Uterus (tissue), 4 donors: ENCODE data around the gene TRAF4. TPM values are rescaled to one million over a fixed set of nuclear protein-coding genes. Genes with fewer than 3 reads are reported as not detected.

ENCODE experiments used
- DNase-seq, 2 donors: peaks; one replicate each; pipeline ENCODE4 v3.0.0-alpha.2; 2019 to 2020
- H3K27ac ChIP-seq, 2 donors: fragments of 200-600 bp; sonication (generic); 1 replicate in 1 of 2; 2 replicates in 1 of 2; pipeline ENCODE4 v1.5.1; 2016 to 2018
- H3K27me3 ChIP-seq, 2 donors: fragments of 200-600 bp; sonication (generic); one replicate each; pipeline ENCODE4 v1.5.1; 2018 to 2019; ENCODE audit warnings: control low read depth in 1 of 2
- H3K36me3 ChIP-seq, 2 donors: fragments of 200-600 bp; sonication (generic); one replicate each; pipeline ENCODE4 v1.5.1; 2019; ENCODE audit warnings: control low read depth in 1 of 2
- H3K4me1 ChIP-seq, 2 donors: fragments of 200-600 bp; sonication (generic); one replicate each; pipeline ENCODE4 v1.5.1; 2018 to 2019; ENCODE audit warnings: control low read depth in 1 of 2
- H3K4me3 ChIP-seq, 2 donors: fragments of 200-600 bp; sonication (generic); 1 replicate in 1 of 2; 2 replicates in 1 of 2; pipeline ENCODE4 v1.5.1; 2018 to 2019; ENCODE audit warnings: mild to moderate bottlenecking in 1 of 2
- H3K9me3 ChIP-seq, 2 donors: fragments of 200-600 bp; sonication (generic); one replicate each; pipeline ENCODE4 v1.5.1; 2019; ENCODE audit warnings: control low read depth in 1 of 2
- POLR2A ChIP-seq, 2 donors: fragments of 450-650 bp; IDR thresholded peaks; one replicate each; pipeline ENCODE4 v1.6.1; 2016; ENCODE audit warnings: antibody characterized with exemption in 2 of 2, mild to moderate bottlenecking in 1 of 2, moderate library complexity in 1 of 2
- intact Hi-C: fragments of 100-400 bp; cut with DNase I; formaldehyde crosslinking; loops from one replicate; pipeline ENCODE4 v1.15.1; 2023; ENCODE audit warnings: low total_unique reads
- total RNA-seq, 4 donors: library from RNA; depleted of rRNA in 3 of 4; stranded (reverse); fragments of >200 nt in 3 of 4; gene quantifications; one replicate each; pipeline versions ENCODE4 v1.1.0 to v1.2.4, GENCODE V29; 2014 to 2023
- TF ChIP-seq, protein P1 (sequence below), 4 experiments: fragments of 200-600 bp in 2 of 4; fragments of 450-650 bp in 2 of 4; sonication (generic) in 2 of 4; IDR thresholded peaks; one replicate each; pipeline ENCODE4 v1.5.1; 2016 to 2019; ENCODE audit warnings: antibody characterized with exemption in 4 of 4, mild to moderate bottlenecking in 2 of 4, moderate library complexity in 1 of 4
- donor health status: DM: yes; HTN: yes; CAD: no.

TRAF4 gene
- total RNA-seq, 4 donors from 2014 or later, result under 0.01 to 22.4 (median 11.4) TPM

DNA sequence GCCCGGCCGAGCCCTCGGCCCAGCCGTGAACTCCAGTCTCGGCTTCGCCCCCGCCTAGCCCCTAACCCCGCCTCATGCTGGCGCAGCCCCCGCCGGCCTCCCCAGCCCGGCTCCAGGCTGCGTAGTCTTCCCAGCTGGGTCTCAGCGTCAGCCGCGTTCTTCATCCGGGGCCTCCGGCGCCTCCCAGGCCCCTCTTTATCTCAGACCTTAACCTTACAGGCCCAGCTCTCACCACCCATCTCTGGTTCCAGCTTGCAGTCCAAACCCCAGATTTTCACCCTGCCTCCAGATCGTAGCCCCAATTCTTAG lies 32.1 kb upstream of the TRAF4 start, which contains the start of gene PROCA1:
Gene PROCA1 (minus strand): TSS at position 166 of the 309 bp plus-strand sequence. CDS start 228 bp downstream, outside the sequence.
- no peak for DNase-seq
- intact Hi-C loops, result no loop called here
- H3K4me1 ChIP-seq, result no peaks in the 10 kb centered on the region
- no peaks in the 10 kb centered on the region for H3K27me3 ChIP-seq
- H3K27ac ChIP-seq, result peak within 1 kb of the TSS; percentile 84 to 93
- no peaks in the 10 kb centered on the region for H3K9me3 ChIP-seq
- H3K4me3 ChIP-seq, result peak within 1 kb of the TSS; percentile 47 to 65
- H3K36me3 ChIP-seq, result no peaks in the 10 kb centered on the region
- TF ChIP-seq, protein P1, sequence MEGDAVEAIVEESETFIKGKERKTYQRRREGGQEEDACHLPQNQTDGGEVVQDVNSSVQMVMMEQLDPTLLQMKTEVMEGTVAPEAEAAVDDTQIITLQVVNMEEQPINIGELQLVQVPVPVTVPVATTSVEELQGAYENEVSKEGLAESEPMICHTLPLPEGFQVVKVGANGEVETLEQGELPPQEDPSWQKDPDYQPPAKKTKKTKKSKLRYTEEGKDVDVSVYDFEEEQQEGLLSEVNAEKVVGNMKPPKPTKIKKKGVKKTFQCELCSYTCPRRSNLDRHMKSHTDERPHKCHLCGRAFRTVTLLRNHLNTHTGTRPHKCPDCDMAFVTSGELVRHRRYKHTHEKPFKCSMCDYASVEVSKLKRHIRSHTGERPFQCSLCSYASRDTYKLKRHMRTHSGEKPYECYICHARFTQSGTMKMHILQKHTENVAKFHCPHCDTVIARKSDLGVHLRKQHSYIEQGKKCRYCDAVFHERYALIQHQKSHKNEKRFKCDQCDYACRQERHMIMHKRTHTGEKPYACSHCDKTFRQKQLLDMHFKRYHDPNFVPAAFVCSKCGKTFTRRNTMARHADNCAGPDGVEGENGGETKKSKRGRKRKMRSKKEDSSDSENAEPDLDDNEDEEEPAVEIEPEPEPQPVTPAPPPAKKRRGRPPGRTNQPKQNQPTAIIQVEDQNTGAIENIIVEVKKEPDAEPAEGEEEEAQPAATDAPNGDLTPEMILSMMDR (IDR thresholded peaks at IDR 0.05), result no peak
- no peak for TF ChIP-seq POLR2A (IDR thresholded peaks at IDR 0.05)

DNA sequence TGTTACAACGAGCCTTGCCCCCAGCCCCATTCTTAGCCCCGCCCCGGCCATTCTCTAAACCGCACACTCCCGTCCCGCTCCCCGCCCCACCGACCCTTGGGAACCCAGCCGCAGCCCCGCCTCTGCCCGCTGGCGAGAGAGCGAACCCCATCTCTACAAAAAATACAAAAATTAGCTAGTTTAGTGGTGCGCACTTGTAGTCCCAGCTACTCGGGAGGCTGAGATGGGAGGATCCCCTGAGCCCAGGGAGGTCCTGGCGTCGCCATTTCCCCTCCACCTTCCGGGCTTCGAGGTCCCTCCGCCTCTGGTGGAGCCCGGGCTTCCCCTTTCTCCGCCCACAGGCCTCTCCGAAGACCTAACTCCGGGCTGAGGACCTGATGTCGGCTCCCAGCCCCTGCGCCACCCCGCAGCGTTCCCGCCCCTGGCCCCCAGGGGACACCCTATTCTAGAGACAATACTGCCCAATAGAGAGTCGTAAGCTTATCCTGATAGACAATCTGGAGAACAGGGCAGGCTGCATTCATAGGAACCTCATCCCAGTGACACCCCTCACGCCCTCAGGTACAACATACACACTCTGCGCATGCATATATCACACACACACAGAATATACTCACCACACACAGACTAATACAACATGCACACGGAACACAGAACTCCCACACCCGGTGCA lies 31.6 kb upstream of the TRAF4 start:
- Histone ChIP-seq H3K4me1 (no peaks in the 10 kb centered on the region), H3K27me3 (no peaks in the 10 kb centered on the region), H3K27ac (peak overlapping the region; percentile 84 to 93), H3K4me3 (peak overlapping the region; percentile 47 to 65), H3K36me3 (no peaks in the 10 kb centered on the region), H3K9me3 (no peaks in the 10 kb centered on the region)
- DNase-seq, result peak; percentile 34 to 52
- TF ChIP-seq, protein P1 (IDR thresholded peaks at IDR 0.05), result no peak
- TF ChIP-seq POLR2A (IDR thresholded peaks at IDR 0.05), result no peak
- intact Hi-C loops, result no loop called here

DNA sequence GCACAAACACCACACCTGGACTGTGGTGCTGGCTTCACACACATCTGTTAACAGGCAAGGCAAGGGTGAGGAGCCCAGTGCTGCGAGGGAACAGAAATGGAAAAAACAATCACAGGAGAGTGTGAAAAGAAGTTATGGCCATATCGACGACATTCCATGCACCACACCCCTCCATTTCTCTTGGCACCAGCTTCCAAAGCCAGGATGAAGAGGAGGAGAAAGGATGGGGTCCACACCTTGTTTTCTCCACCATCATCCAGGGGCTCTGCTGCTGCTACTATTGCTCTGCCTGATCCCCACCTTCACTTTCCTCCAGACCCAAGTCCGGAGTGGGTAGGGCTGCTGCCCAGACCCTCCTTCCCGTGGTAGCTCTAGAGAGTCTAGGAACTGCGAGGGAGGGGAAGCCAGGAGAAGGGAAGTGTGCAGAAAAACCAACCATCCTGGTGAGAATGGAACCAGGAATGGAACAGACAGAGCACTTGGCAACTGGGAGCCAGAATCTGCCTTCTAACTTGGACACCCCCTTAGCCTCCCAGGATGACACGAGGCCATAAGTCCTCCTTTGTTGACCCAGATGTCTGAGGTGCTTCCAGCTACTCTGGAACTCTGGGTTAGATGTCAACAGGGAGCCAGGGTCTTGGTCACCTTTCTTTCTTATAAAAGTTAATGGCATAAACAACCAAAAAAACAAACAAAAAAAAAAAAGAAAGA lies 31.0 kb upstream of the TRAF4 start:
- intact Hi-C loops, result no loop called here
- Histone ChIP-seq H3K9me3 (no peaks in the 10 kb centered on the region), H3K27ac (peak overlapping the region in 1 of 2 donors; percentile 93), H3K4me3 (no peak overlapping the region), H3K36me3 (no peaks in the 10 kb centered on the region), H3K4me1 (no peaks in the 10 kb centered on the region), H3K27me3 (no peaks in the 10 kb centered on the region)
- DNase-seq, result no peak
- TF ChIP-seq, protein P1 (IDR thresholded peaks at IDR 0.05), result no peak
- no peak for TF ChIP-seq POLR2A (IDR thresholded peaks at IDR 0.05)

DNA sequence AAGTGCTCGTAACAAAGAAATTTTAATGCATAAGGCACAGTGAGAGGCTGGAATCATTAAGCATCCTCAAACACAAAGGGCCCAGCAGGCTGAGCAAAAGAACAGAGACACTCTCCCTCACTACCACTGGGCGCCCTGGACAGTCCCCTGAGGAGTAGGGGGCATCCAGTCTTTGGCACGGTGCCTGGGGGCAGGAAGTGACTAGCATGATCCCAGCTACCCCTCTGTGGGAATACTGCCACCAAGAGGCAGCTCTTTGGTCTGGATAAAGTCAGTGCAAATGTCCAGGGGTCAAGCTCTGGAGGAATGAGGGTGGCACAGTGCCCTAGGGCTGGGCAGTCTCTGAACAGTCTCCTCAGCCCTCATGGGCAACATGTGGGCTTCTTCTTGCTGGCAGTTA lies 29.5 kb upstream of the TRAF4 start:
- peak in 1 of 2 donors; percentile 39 for DNase-seq
- TF ChIP-seq, protein P1 (IDR thresholded peaks at IDR 0.05), result no peak
- no peak for TF ChIP-seq POLR2A (IDR thresholded peaks at IDR 0.05)
- intact Hi-C loops, result no loop called here

DNA sequence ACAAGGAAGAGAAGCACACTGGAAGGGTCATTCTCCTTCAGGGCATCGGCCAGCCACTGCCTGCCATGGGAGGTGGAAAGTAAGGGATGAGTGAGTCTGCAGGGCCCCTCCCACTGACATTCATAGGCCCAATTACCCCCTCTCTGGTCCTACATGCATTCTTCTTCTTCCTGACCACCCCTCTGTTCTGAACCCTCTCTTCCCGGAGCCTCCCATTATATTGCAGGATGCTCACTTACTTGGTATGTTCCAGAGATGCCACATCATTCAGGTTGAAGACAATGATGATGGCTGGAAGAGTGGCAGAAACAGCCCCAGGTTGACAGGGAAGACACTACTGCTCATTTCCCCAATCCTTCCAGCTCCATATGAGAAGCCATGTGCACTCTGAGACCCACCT lies 28.6 kb upstream of the TRAF4 start:
- Histone ChIP-seq H3K9me3 (no peaks in the 10 kb centered on the region), H3K4me3 (no peak overlapping the region), H3K27me3 (no peaks in the 10 kb centered on the region), H3K27ac (no peak overlapping the region), H3K4me1 (peaks cover 0 to under 1% of the 10 kb centered on the region in 2 donors), H3K36me3 (no peaks in the 10 kb centered on the region)
- TF ChIP-seq, protein P1 (IDR thresholded peaks at IDR 0.05), result no peak
- TF ChIP-seq POLR2A (IDR thresholded peaks at IDR 0.05), result no peak
- no peak for DNase-seq
- intact Hi-C loops, result no loop called here

More for the DNA sequence above, 29.5 kb upstream of the TRAF4 start:
- H3K27me3 ChIP-seq, result no peaks in the 10 kb centered on the region
- no peaks in the 10 kb centered on the region for H3K9me3 ChIP-seq
- no peaks in the 10 kb centered on the region for H3K36me3 ChIP-seq
- no peak overlapping the region for H3K27ac ChIP-seq
- H3K4me3 ChIP-seq, result no peak overlapping the region
- no peaks in the 10 kb centered on the region for H3K4me1 ChIP-seq
